Cardiac muscle cell (in vitro differentiated cells and primary cell): ENCODE results near the gene GRID1. TPM values are rescaled to one million over a fixed set of nuclear protein-coding genes. Genes with fewer than 3 reads are reported as not detected.

ENCODE experiments used
- DNase-seq, 2 donors: peaks; one replicate each; pipeline versions ENCODE4 v3.0.0 to v3.0.0-alpha.2; 2010 to 2017; ENCODE audit warnings: low read depth in 1 of 2, low spot score in 1 of 2
- H3K27ac ChIP-seq: fragments of 200-600 bp; sonication (generic); 2 replicates; pipeline ENCODE4 v1.5.1; 2016
- H3K27me3 ChIP-seq: fragments of 200-600 bp; sonication (generic); 2 replicates; pipeline ENCODE4 v1.6.0; 2016; ENCODE audit warnings: control low read depth
- H3K36me3 ChIP-seq: fragments of 200-600 bp; sonication (generic); 2 replicates; pipeline ENCODE4 v1.5.1; 2016; ENCODE audit warnings: control low read depth
- H3K4me1 ChIP-seq: fragments of 200-600 bp; sonication (generic); 2 replicates; pipeline ENCODE4 v1.8.1; 2017; ENCODE audit warnings: low read depth, mild to moderate bottlenecking, mixed run types
- H3K4me3 ChIP-seq: fragments of 200-600 bp; sonication (generic); 2 replicates; pipeline ENCODE4 v1.5.1; 2016; ENCODE audit warnings: mild to moderate bottlenecking
- H3K9me3 ChIP-seq: fragments of 200-600 bp; sonication (generic); 2 replicates; pipeline ENCODE4 v1.5.1; 2017; ENCODE audit warnings: low read depth, mild to moderate bottlenecking, control low read depth
- CTCF ChIP-seq: IDR thresholded peaks from 2 replicates; pipeline ENCODE4 v1.5.1; 2012; ENCODE audit warnings: low read depth, mild to moderate bottlenecking, low read length
- polyA plus RNA-seq: library from polyadenylated mRNA; unstranded; fragments of >200 nt; fragmentation: Nextera tagmentation; extraction: Ambion mirVana; gene quantifications from 2 replicates; pipeline ENCODE4 v1.2.1, GENCODE V29; 2016
- total RNA-seq: library from RNA; depleted of rRNA; stranded (reverse); fragments of >200 nt; gene quantifications from 2 replicates; pipeline ENCODE4 v1.2.3, GENCODE V29; 2016

GRID1 gene
- total and polyA plus RNA-seq, 2 experiments from 2014 or later = 1.5 to 1.6 TPM

GRCh38 chr10:86024281-86025041 lies 342.1 kb downstream of the GRID1 start:
- no peaks in the 10 kb centered on the region for H3K36me3 ChIP-seq
- no peaks in the 10 kb centered on the region for H3K9me3 ChIP-seq
- no peak for TF ChIP-seq CTCF
- H3K4me1 ChIP-seq = peaks cover 41% of the 10 kb centered on the region
- peak overlapping the region; percentile 82 for H3K27ac ChIP-seq
- H3K27me3 ChIP-seq = no peaks in the 10 kb centered on the region
- no peak overlapping the region for H3K4me3 ChIP-seq
- peak in 1 of 2 donors; percentile 87 for DNase-seq

GRCh38 chr10:86023931-86024280 lies 342.7 kb downstream of the GRID1 start:
- TF ChIP-seq CTCF = no peak
- no peak overlapping the region for H3K4me3 ChIP-seq
- no peaks in the 10 kb centered on the region for H3K27me3 ChIP-seq
- DNase-seq = no peak
- H3K9me3 ChIP-seq = no peaks in the 10 kb centered on the region
- peaks cover 45% of the 10 kb centered on the region for H3K4me1 ChIP-seq
- peak overlapping the region; percentile 82 for H3K27ac ChIP-seq
- H3K36me3 ChIP-seq = no peaks in the 10 kb centered on the region

GRCh38 chr10:86023336-86023735 lies 343.3 kb downstream of the GRID1 start:
- no peak for TF ChIP-seq CTCF
- H3K36me3 ChIP-seq = no peaks in the 10 kb centered on the region
- H3K9me3 ChIP-seq = no peaks in the 10 kb centered on the region
- peak overlapping the region; percentile 82 for H3K27ac ChIP-seq
- no peak for DNase-seq
- no peaks in the 10 kb centered on the region for H3K27me3 ChIP-seq
- peaks cover 50% of the 10 kb centered on the region for H3K4me1 ChIP-seq
- H3K4me3 ChIP-seq = no peak overlapping the region

- TF ChIP-seq CTCF = no peak
- Histone ChIP-seq H3K4me3 (no peak overlapping the region), H3K27me3 (no peaks in the 10 kb centered on the region), H3K36me3 (no peaks in the 10 kb centered on the region), H3K27ac (peak overlapping the region; percentile 82), H3K9me3 (no peaks in the 10 kb centered on the region), H3K4me1 (peaks cover 55% of the 10 kb centered on the region)
- DNase-seq = no peak
These were observed 343.7 kb downstream of the GRID1 start for GRCh38 chr10:86022906-86023305.

GRCh38 chr10:86020134-86020533 lies 346.5 kb downstream of the GRID1 start:
- Histone ChIP-seq H3K27me3 (no peaks in the 10 kb centered on the region), H3K27ac (no peak overlapping the region), H3K36me3 (no peaks in the 10 kb centered on the region), H3K9me3 (no peaks in the 10 kb centered on the region), H3K4me1 (peaks cover 52% of the 10 kb centered on the region), H3K4me3 (no peak overlapping the region)
- TF ChIP-seq CTCF = no peak
- DNase-seq = no peak
